Measurements from ENCODE around the gene CNOT8. TPM values are rescaled to one million over a fixed set of nuclear protein-coding genes. Genes with fewer than 3 reads are reported as not detected.

The CNOT8 gene
- total RNA-seq, 1 experiment from 2014 or later, result 45.9 TPM

GRCh38 chr5:154895606-154896561, 37.5 kb downstream of the CNOT8 start:
- TF ChIP-seq REST (IDR thresholded peaks at IDR 0.05; ENCODE audit: insufficient read depth in 1 of 2, low read depth in 2 of 2, low read length in 1 of 2), result no peak
- in situ Hi-C loops (cut with HindIII; ENCODE audit: low pct_unique_long_range_greater_than_20kb, low sequenced_read_pairs), result no loop called here
- intact Hi-C loops (cut with micrococcal nuclease; ENCODE audit: unreplicated experiment), result no loop called here
- H3K27ac ChIP-seq (ENCODE audit: low read length), result no peak overlapping the region
- no peaks in the 10 kb centered on the region for H3K4me1 ChIP-seq (ENCODE audit: control insufficient read depth, insufficient read depth, low read length)
- DNase-seq (ENCODE audit: low read depth, low spot score) (no peak), ATAC-seq (no peak)
- POLR2A ChIA-PET, result interaction anchor here (0.9 kb wide), 1 partner anchor 19 kb away, joined by 3 read pairs; no protein-coding TSS in a partner anchor
- H3K27me3 ChIP-seq (ENCODE audit: control insufficient read depth, insufficient read depth, low read length), result no peaks in the 10 kb centered on the region
- CTCF ChIA-PET, result no interaction called here
- peaks cover 28% of the 10 kb centered on the region for H3K36me3 ChIP-seq (ENCODE audit: control insufficient read depth, insufficient read depth, low read length)
- no peak overlapping the region for H3K4me3 ChIP-seq (ENCODE audit: low read depth in 2 of 2, low read length in 2 of 2)
- no peaks in the 10 kb centered on the region for H3K9me3 ChIP-seq (ENCODE audit: control insufficient read depth, insufficient read depth, low read depth, low read length)
- BruUV-seq (replicated peaks), result no TSS peak

- BruUV-seq (replicated peaks), result no TSS peak
- intact Hi-C loops (cut with micrococcal nuclease; ENCODE audit: unreplicated experiment), result no loop called here
- POLR2A ChIA-PET, result interaction anchor here (0.9 kb wide), 1 partner anchor 19 kb away, joined by 3 read pairs; no protein-coding TSS in a partner anchor
These were observed 38.2 kb downstream of the CNOT8 start for GRCh38 chr5:154896562-154897165.

More at GRCh38 chr5:154896562-154897165, 38.2 kb downstream of the CNOT8 start:
- no peaks in the 10 kb centered on the region for H3K4me1 ChIP-seq (ENCODE audit: control insufficient read depth, insufficient read depth, low read length)
- H3K4me3 ChIP-seq (ENCODE audit: low read depth in 2 of 2, low read length in 2 of 2), result no peak overlapping the region
- H3K27ac ChIP-seq (ENCODE audit: low read length), result no peak overlapping the region
- no peak for DNase-seq (ENCODE audit: low read depth, low spot score)
- ATAC-seq, result no peak
- H3K27me3 ChIP-seq (ENCODE audit: control insufficient read depth, insufficient read depth, low read length), result no peaks in the 10 kb centered on the region
- TF ChIP-seq REST (IDR thresholded peaks at IDR 0.05; ENCODE audit: insufficient read depth in 1 of 2, low read depth in 2 of 2, low read length in 1 of 2) (no peak), CTCF (IDR thresholded peaks at IDR 0.05) (no peak)
- H3K9me3 ChIP-seq (ENCODE audit: control insufficient read depth, insufficient read depth, low read depth, low read length), result no peaks in the 10 kb centered on the region
- H3K36me3 ChIP-seq (ENCODE audit: control insufficient read depth, insufficient read depth, low read length), result peaks cover 27% of the 10 kb centered on the region
- in situ Hi-C loops (cut with HindIII; ENCODE audit: low pct_unique_long_range_greater_than_20kb, low sequenced_read_pairs), result no loop called here
- CTCF ChIA-PET, result no interaction called here

Data from Panc1 (cell line).